GDM1 (cell line): ENCODE measurements around the gene CYP24A1.

Source experiments
- DNase-seq: peaks from one replicate; lab custom pipeline; 2025; lab: John Stamatoyannopoulos, UW

Gene CYP24A1

GRCh38 chr20:54111460-54111859, 62.3 kb downstream of the CYP24A1 start:
- no peak for DNase-seq

- no peak for DNase-seq
Observed at GRCh38 chr20:54110457-54110856, 63.3 kb downstream of the CYP24A1 start.

- DNase-seq = no peak
Observed at GRCh38 chr20:54110041-54110440, 63.7 kb downstream of the CYP24A1 start.

GRCh38 chr20:54108817-54109216, 65.0 kb downstream of the CYP24A1 start:
- DNase-seq = no peak

- no peak for DNase-seq
Observed at GRCh38 chr20:54108326-54108642, 65.5 kb downstream of the CYP24A1 start.

GRCh38 chr20:54107600-54108325, 66.0 kb downstream of the CYP24A1 start:
- DNase-seq = no peak

GRCh38 chr20:54107181-54107580, 66.6 kb downstream of the CYP24A1 start:
- DNase-seq = no peak

GRCh38 chr20:54106162-54106561, 67.6 kb downstream of the CYP24A1 start:
- DNase-seq = no peak

DNA sequence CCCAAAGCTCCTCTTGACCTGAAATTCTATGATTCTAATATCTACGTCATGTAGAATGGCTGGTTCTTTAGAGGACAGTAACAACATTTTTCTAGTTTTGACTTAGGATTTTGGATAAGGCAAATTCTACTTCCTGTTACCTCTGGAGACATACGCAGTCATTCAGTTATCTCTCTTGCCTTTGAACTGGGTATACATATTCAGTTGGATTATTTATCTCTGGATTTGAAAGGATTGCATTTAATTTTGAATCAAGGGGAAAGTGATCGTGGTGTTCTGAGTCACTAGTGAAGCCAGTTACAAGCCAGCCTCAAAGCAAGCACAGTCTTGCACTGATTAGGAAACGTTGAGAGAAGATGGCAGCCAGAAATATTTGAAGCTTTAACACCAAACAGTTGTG, 68.1 kb downstream of the CYP24A1 start:
- DNase-seq = no peak

DNA sequence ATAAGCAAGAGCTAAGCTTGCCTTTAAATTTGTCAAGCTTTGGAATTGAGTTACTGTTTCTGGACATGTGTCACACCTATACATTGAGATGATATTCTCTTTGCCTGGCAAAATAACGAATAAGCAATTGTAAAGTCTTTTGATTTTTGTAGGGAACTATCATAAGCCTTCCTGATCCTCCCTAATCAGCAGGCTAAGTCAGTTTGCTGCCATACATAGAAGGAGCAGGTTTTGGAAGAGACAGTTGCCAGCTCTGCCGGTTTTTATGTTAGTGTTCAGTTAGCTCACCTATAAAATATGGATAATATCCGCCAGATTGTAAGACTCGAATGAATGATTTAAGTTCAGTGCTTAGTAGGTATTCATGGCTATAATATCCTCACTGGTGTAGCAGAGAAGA, 69.0 kb downstream of the CYP24A1 start:
- DNase-seq = no peak

- DNase-seq = no peak
Observed at GRCh38 chr20:54103762-54104600, 69.8 kb downstream of the CYP24A1 start.
